ENCODE measurements around the gene CIAPIN1.

Gene CIAPIN1

DNA sequence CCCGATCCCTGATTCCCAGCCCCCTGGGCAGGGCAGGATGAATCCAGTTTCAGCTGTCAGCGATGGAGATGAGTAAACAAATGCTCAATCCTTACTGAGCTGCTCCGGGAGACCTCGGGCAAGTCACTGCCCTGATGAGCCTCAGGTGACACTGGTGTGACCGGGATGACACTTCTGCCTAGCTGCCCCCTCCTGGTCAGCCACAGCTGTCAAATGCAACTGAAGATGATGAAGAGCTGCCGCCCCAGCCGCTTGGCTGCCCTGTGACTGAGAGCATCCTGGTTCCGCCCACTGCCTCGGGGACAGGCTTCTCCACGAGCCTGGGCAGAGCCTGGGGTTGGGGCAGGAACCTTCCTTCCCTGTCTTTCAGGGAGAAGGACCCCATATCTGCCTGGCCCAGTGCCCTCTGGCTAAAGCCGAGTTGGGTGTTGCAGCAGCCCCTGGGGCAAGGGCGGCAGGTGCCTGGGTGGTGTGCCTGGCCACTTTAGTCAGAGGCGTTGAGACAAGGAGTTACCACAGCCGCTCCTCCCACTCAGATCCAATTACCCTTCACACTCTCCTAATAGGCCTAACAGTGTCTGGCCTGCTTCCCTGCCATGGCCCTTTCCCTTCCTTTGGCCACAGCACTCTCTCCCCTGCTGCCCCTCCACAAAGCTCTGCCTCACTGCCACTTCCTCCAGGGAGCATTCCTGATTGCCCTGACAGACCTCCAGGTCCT is 37.2 kb downstream of the CIAPIN1 start:
- Histone ChIP-seq H2AFZ (ENCODE audit: low read depth) (no peak overlapping the region), H4K20me1 (ENCODE audit: insufficient read depth) (no peaks in the 10 kb centered on the region), H3K4me2 (no peak overlapping the region), H3K79me2 (ENCODE audit: insufficient read depth, low read depth) (no peaks in the 10 kb centered on the region), H3K4me1 (ENCODE audit: low read depth, poor library complexity, severe bottlenecking) (no peaks in the 10 kb centered on the region), H3K4me3 (IDR thresholded peaks at IDR 0.05; ENCODE audit: insufficient read depth, low read depth, low read length) (no peak overlapping the region), H3K9ac (no peak overlapping the region), H3K36me3 (ENCODE audit: insufficient read depth) (no peaks in the 10 kb centered on the region), H3K27me3 (ENCODE audit: insufficient read depth, low read depth) (no peaks in the 10 kb centered on the region; the same call in 1 of the 2 replicates), H3K27ac (no peak overlapping the region)
- TF ChIP-seq, protein P1, sequence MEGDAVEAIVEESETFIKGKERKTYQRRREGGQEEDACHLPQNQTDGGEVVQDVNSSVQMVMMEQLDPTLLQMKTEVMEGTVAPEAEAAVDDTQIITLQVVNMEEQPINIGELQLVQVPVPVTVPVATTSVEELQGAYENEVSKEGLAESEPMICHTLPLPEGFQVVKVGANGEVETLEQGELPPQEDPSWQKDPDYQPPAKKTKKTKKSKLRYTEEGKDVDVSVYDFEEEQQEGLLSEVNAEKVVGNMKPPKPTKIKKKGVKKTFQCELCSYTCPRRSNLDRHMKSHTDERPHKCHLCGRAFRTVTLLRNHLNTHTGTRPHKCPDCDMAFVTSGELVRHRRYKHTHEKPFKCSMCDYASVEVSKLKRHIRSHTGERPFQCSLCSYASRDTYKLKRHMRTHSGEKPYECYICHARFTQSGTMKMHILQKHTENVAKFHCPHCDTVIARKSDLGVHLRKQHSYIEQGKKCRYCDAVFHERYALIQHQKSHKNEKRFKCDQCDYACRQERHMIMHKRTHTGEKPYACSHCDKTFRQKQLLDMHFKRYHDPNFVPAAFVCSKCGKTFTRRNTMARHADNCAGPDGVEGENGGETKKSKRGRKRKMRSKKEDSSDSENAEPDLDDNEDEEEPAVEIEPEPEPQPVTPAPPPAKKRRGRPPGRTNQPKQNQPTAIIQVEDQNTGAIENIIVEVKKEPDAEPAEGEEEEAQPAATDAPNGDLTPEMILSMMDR (conservative IDR thresholded peaks at IDR 0.05; ENCODE audit: low read depth, low read length), result no peak

DNA sequence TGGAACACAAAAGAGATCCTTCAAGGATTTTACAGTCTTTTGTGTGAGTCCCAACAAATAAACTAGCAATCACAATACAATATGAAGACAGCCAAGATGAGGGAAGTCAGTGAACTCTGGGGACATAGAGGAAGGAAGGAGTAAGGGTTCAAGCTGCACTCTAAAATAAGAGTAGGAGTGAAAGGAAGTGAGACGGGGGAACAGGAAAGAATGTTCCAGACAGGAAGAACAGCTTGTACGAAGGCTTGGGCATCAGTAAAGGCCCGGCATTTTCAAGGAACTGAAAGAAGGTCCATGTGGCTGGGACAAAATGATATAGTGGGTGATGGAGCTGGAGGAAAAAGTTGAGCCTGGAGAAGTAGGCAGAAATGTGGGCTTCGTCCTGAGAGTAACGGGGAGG is 38.1 kb downstream of the CIAPIN1 start:
- TF ChIP-seq, protein P1 (conservative IDR thresholded peaks at IDR 0.05; ENCODE audit: low read depth, low read length), result no peak
- Histone ChIP-seq H3K36me3 (ENCODE audit: insufficient read depth) (no peaks in the 10 kb centered on the region), H3K27ac (no peak overlapping the region), H3K4me1 (ENCODE audit: low read depth, poor library complexity, severe bottlenecking) (no peaks in the 10 kb centered on the region), H3K79me2 (ENCODE audit: insufficient read depth, low read depth) (no peaks in the 10 kb centered on the region), H4K20me1 (ENCODE audit: insufficient read depth) (no peaks in the 10 kb centered on the region), H2AFZ (ENCODE audit: low read depth) (no peak overlapping the region), H3K4me3 (IDR thresholded peaks at IDR 0.05; ENCODE audit: insufficient read depth, low read depth, low read length) (no peak overlapping the region), H3K9ac (no peak overlapping the region), H3K27me3 (ENCODE audit: insufficient read depth, low read depth) (peaks cover 2% of the 10 kb centered on the region; the same call in 1 of the 2 replicates), H3K4me2 (no peak overlapping the region)

DNA sequence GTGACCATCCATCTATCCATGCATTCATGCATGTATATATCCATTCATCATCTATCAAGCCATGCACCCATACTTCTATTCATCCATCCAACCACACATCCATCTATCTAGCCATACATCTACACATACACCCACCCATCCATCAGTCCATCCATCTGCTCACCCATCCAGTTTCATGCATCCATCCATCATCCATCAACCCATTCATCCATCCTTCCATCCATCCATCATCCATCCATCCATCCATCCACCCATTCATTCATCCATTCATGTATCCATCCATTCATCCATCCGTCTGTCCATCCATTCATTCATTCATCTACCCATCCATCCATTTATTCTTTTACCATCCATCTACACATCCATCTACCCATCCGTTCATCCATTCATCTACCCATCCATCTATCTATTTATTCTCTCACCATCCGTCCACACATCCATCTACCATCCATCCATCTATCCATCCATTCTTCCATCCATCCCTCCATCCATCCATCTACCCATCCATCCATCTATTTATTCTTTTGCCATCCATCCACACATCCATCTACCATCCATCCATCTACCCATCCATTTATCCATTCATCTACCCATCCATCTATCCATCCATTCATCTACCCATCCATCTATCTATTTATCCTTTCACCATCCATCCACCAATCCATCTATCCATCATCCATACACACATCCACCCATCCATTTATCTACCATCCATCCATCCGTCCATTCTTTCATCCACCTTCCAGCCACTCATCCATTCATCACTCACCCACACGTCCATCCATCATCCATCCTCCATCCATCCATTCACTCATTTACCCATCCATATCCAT is 39.4 kb downstream of the CIAPIN1 start:
- no peak overlapping the region for H3K27ac ChIP-seq
- no peaks in the 10 kb centered on the region for H3K4me1 ChIP-seq (ENCODE audit: low read depth, poor library complexity, severe bottlenecking)
- no peak overlapping the region for H3K4me2 ChIP-seq
- H3K36me3 ChIP-seq (ENCODE audit: insufficient read depth), result no peaks in the 10 kb centered on the region
- no peaks in the 10 kb centered on the region for H4K20me1 ChIP-seq (ENCODE audit: insufficient read depth)
- H3K4me3 ChIP-seq (IDR thresholded peaks at IDR 0.05; ENCODE audit: insufficient read depth, low read depth, low read length), result no peak overlapping the region
- TF ChIP-seq, protein P1 (conservative IDR thresholded peaks at IDR 0.05; ENCODE audit: low read depth, low read length), result no peak
- H3K9ac ChIP-seq, result no peak overlapping the region
- H3K79me2 ChIP-seq (ENCODE audit: insufficient read depth, low read depth), result no peaks in the 10 kb centered on the region
- peaks cover 2% of the 10 kb centered on the region; the same call in 1 of the 2 replicates for H3K27me3 ChIP-seq (ENCODE audit: insufficient read depth, low read depth)
- H2AFZ ChIP-seq (ENCODE audit: low read depth), result no peak overlapping the region

DNA sequence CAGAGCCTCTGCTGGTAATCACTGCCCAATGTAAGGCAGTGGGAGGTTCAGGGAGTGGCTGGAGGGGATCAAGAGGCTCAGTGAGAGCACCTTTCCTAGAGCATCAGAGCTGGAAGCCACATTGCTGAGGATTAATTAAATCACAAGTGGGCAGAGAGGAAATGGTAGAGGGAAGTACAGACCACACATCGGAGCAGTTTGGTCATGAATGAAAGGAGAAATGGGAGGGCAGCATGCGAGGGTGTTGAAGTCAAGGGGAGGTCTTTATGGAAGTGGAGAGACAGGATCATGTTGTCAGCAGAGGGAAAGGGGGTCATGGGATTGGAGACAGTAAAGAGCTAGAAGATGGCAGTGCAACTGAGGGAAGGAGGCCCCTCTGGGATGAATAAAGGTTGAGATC is 40.3 kb downstream of the CIAPIN1 start:
- Histone ChIP-seq H2AFZ (ENCODE audit: low read depth) (no peak overlapping the region), H3K4me3 (IDR thresholded peaks at IDR 0.05; ENCODE audit: insufficient read depth, low read depth, low read length) (no peak overlapping the region), H3K79me2 (ENCODE audit: insufficient read depth, low read depth) (no peaks in the 10 kb centered on the region), H3K36me3 (ENCODE audit: insufficient read depth) (no peaks in the 10 kb centered on the region), H3K27ac (no peak overlapping the region), H4K20me1 (ENCODE audit: insufficient read depth) (no peaks in the 10 kb centered on the region), H3K4me1 (ENCODE audit: low read depth, poor library complexity, severe bottlenecking) (no peaks in the 10 kb centered on the region), H3K4me2 (no peak overlapping the region), H3K27me3 (ENCODE audit: insufficient read depth, low read depth) (peaks cover 2% of the 10 kb centered on the region; the same call in 1 of the 2 replicates), H3K9ac (no peak overlapping the region)
- TF ChIP-seq, protein P1 (conservative IDR thresholded peaks at IDR 0.05; ENCODE audit: low read depth, low read length), result no peak

Measured in KMS-11 (cell line).